GM13976 (cell line): ENCODE data around the gene MC5R.
"Not testable (repeated sequence)": the region's sequence is repeated elsewhere in the genome, so short reads cannot be mapped to it uniquely, and the experiment has no call there.

Experiments
- DNase-seq: peaks from one replicate; pipeline ENCODE4 v3.0.0; 2012; ENCODE audit warnings: low spot score
- in situ Hi-C: fragments of 300-500 bp; cut with MboI; formaldehyde crosslinking; loops from one replicate; pipeline ENCODE4 v1.12.0; 2022; ENCODE audit warnings: low sequenced_read_pairs, mixed read lengths, inconsistent platforms; ENCODE audit not compliant: unreplicated experiment
- TF ChIP-seq, protein P1 (sequence below): IDR thresholded peaks from 2 replicates; pipeline ENCODE4 v1.5.1; 2012; ENCODE audit warnings: borderline replicate concordance, mild to moderate bottlenecking; ENCODE audit not compliant: insufficient read depth; ENCODE audit errors: extremely low read depth, missing control alignments, control extremely low read depth

Gene MC5R

DNA sequence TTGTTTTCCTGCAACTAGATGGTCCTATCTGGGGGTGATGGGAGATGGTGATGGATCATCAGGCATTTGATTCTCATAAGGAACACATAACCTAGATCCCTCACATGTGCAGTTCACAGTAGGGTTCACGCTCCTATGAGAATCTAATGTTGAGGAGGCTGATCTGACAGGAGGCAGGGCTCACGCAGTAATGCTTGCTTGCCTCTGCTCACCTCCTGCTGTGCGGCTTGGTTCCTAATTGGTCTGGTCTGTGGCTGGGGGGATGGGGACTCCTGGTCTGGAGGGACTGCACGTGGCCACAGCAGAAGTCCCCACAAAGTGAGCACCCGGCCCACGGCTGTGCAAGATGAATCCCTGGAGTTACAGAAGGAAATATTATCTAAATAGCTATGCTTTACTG, 11.3 kb downstream of the MC5R start:
- TF ChIP-seq, protein P1, sequence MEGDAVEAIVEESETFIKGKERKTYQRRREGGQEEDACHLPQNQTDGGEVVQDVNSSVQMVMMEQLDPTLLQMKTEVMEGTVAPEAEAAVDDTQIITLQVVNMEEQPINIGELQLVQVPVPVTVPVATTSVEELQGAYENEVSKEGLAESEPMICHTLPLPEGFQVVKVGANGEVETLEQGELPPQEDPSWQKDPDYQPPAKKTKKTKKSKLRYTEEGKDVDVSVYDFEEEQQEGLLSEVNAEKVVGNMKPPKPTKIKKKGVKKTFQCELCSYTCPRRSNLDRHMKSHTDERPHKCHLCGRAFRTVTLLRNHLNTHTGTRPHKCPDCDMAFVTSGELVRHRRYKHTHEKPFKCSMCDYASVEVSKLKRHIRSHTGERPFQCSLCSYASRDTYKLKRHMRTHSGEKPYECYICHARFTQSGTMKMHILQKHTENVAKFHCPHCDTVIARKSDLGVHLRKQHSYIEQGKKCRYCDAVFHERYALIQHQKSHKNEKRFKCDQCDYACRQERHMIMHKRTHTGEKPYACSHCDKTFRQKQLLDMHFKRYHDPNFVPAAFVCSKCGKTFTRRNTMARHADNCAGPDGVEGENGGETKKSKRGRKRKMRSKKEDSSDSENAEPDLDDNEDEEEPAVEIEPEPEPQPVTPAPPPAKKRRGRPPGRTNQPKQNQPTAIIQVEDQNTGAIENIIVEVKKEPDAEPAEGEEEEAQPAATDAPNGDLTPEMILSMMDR = no peak
- in situ Hi-C loops = no loop called here
- no peak for DNase-seq

GRCh38 chr18:13836559-13836958, 12.6 kb downstream of the MC5R start:
- DNase-seq = no peak
- TF ChIP-seq, protein P1 = no peak
- in situ Hi-C loops = no loop called here

- TF ChIP-seq, protein P1 = no peak
- in situ Hi-C loops = no loop called here
- DNase-seq = no peak
These were observed 25.8 kb downstream of the MC5R start for GRCh38 chr18:13849791-13850190.

DNA sequence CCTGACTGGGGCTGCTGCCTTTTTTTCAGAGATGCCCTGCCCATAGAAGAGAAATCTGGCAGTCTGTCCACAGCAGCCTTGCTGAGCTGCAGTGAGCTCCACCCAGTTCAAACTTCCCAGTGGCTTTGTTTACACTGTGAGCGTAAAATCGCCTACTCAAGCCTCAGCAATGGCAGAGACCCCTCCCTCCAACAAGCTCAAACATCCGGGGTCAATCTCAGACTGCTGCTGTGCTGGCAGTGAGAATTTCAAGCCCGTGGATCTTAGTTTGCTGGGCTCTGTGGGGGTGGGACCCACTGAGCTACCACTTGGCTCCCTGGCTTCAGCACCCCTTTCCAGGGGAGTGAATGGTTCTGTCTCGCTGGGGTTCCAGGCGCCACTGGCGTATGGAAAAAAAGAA, 38.9 kb downstream of the MC5R start:
- in situ Hi-C loops, DNase-seq: not testable (repeated sequence)

DNA sequence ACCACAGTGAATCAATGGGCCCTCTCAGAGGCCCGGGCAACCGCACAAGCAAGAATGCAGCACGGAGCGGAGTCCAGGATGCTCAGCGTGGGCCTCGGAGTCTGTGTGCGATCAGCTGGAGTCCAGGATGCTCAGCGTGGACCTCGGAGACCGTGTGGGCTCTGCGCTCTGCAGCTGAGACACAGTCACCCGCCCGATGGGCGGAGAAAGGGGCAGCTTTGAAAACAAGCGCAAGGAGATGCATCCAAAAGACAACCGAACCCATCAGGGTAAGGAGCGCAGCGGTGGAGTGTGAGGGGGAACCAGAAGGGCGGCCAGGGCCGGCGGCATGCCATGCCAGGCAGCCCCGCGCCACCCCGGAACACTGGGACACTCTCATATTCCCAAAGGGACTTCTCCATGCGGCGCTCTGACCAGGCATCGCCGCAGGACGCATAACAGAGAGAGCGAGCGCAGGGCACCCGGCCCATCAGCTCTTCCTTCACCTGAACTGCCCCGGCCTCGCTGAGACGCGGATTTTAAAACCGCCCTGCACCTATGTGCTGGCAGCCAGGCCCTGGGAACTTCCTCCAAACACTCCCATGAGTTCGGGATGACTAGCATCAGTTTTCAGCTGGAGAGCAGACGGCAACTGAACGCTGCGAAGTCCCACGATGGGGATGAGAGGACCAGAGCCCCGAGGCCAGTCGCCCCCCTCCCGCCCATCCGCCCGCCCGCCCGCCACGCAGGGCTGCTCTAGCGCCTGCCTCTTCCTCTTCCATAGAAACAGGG, 44.7 kb downstream of the MC5R start:
- no peak for DNase-seq
- in situ Hi-C loops = no loop called here
- TF ChIP-seq, protein P1 = no peak

GRCh38 chr18:13871701-13872100, 47.8 kb downstream of the MC5R start:
- DNase-seq = no peak
- TF ChIP-seq, protein P1 = no peak
- in situ Hi-C loops = no loop called here

DNA sequence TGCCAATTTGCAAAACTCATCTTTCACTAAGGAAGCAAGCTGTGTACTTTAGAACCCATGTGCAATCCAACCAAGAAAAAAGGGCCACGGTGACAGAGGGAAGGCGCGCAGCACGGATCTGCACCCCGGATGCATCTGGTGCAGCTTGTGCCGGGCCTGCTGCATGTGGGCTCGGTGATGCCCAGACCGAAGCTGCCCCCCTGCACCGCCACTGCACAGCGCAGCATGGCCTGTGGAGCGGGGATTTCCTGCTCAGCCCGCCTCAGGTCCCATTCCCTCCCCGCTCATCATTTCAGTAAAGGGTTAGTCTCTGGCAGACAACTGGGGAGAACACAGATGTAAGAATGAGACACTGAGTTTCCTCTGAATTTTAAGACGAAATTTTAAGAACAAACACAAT, 48.4 kb downstream of the MC5R start:
- TF ChIP-seq, protein P1 = no peak
- in situ Hi-C loops = no loop called here
- no peak for DNase-seq
